OCI-LY7 (cell line): ENCODE results near the gene FCHSD2. TPM values are rescaled to one million over a fixed set of nuclear protein-coding genes. Genes with fewer than 3 reads are reported as not detected.

Experiments
- BruUV-seq: library from RNA; stranded (reverse); fragments of 400-500 nt; replicated peaks from 2 replicates; lab custom pipeline; 2021; lab: Mats Ljungman, UMichigan
- CTCF ChIA-PET: fragments of 300-600 bp; sonication (Branson Sonifier 250); formaldehyde crosslinking; loops from one replicate; lab custom pipeline; 2022; ENCODE audit warnings: antibody characterized with exemption; ENCODE audit not compliant: unreplicated experiment; lab: Charles Lee
- POLR2A ChIA-PET: fragments of 300-600 bp; sonication (Branson Sonifier 250); formaldehyde crosslinking; loops from one replicate; lab custom pipeline; 2022; ENCODE audit warnings: antibody characterized with exemption; lab: Charles Lee
- DNase-seq: peaks from one replicate; pipeline ENCODE4 v3.0.0-alpha.2; 2015; ENCODE audit warnings: low spot score
- H2AFZ ChIP-seq: fragments of 200-600 bp; sonication (generic), shearing (Covaris generic); 2 replicates; pipeline ENCODE4 v1.6.1; 2014; ENCODE audit warnings: mild to moderate bottlenecking, antibody characterized with exemption, low read length, moderate library complexity
- H3K27ac ChIP-seq: fragments of 200-600 bp; sonication (generic); 2 replicates; pipeline ENCODE4 v1.5.1; 2014; ENCODE audit warnings: mixed run types, low read depth, mild to moderate bottlenecking, moderate library complexity, low read length, inconsistent platforms; ENCODE audit not compliant: poor library complexity, severe bottlenecking
- H3K36me3 ChIP-seq: fragments of 200-600 bp; sonication (generic); 2 replicates; pipeline ENCODE4 v1.6.1; 2014; ENCODE audit warnings: mild to moderate bottlenecking, antibody characterized with exemption, low read length, moderate library complexity, mixed read lengths; ENCODE audit not compliant: insufficient read depth
- H3K4me1 ChIP-seq: fragments of 200-600 bp; sonication (generic); 2 replicates; pipeline ENCODE4 v1.5.1; 2014; ENCODE audit warnings: mild to moderate bottlenecking, low read length; ENCODE audit not compliant: insufficient read depth, poor library complexity, severe bottlenecking
- H3K4me2 ChIP-seq: fragments of 200-600 bp; sonication (generic); 2 replicates; pipeline ENCODE4 v1.6.1; 2014; ENCODE audit warnings: mild to moderate bottlenecking, low read length
- H3K4me3 ChIP-seq: fragments of 200-600 bp; sonication (generic); 2 replicates; pipeline ENCODE4 v1.5.1; 2014; ENCODE audit warnings: mild to moderate bottlenecking, low read depth, low read length; ENCODE audit not compliant: poor library complexity, severe bottlenecking
- H3K79me2 ChIP-seq: fragments of 200-600 bp; sonication (generic); 2 replicates; pipeline ENCODE4 v1.6.1; 2016; ENCODE audit warnings: low read depth, mild to moderate bottlenecking, low read length, moderate library complexity, mixed read lengths; ENCODE audit not compliant: insufficient read depth
- H3K9me2 ChIP-seq: fragments of 200-600 bp; sonication (generic); 2 replicates; pipeline ENCODE4 v1.6.1; 2016; ENCODE audit warnings: mild to moderate bottlenecking, low read length, mixed read lengths; ENCODE audit not compliant: insufficient read depth
- H3K9me3 ChIP-seq: fragments of 200-600 bp; sonication (generic); 2 replicates; pipeline ENCODE4 v1.6.1; 2014; ENCODE audit warnings: mild to moderate bottlenecking, mixed run types, low read length, mixed read lengths
- H4K20me1 ChIP-seq: fragments of 200-600 bp; sonication (generic); 2 replicates; pipeline ENCODE4 v1.6.1; 2014; ENCODE audit warnings: mild to moderate bottlenecking, antibody characterized with exemption, low read length, moderate library complexity, mixed read lengths; ENCODE audit not compliant: insufficient read depth
- CTCF ChIP-seq: fragments of 200-600 bp; sonication (generic); conservative IDR thresholded peaks from 2 replicates; pipeline ENCODE4 v1.5.1; 2014; ENCODE audit warnings: mild to moderate bottlenecking, antibody characterized with exemption, low read length, moderate library complexity, mixed read lengths
- EZH2phosphoT487 ChIP-seq: fragments of 200-600 bp; sonication (generic); IDR thresholded peaks from 2 replicates; pipeline ENCODE4 v1.6.1; 2018; ENCODE audit warnings: low read depth, borderline replicate concordance, mild to moderate bottlenecking, mixed run types, antibody characterized with exemption, low read length, moderate library complexity, mixed read lengths
- intact Hi-C: fragments of 100-400 bp; cut with micrococcal nuclease; formaldehyde crosslinking; loops from one replicate; pipeline ENCODE4 v1.10.0; 2022; ENCODE audit not compliant: unreplicated experiment
- total RNA-seq, 2 experiments: library from RNA; depleted of rRNA in 1 of 2; stranded (reverse); fragments of >200 nt in 1 of 2; shearing (Covaris generic) in 1 of 2; gene quantifications; 2 replicates each; pipeline ENCODE4 v1.2.3, GENCODE V29; 2014 to 2022

The FCHSD2 gene
- total RNA-seq, 2 experiments from 2014 or later = 39.0 to 147 TPM

- ChIA-PET CTCF (no interaction called here), POLR2A (no interaction called here)
- BruUV-seq = no TSS peak
- Histone ChIP-seq H3K27ac (no peak overlapping the region), H3K79me2 (peaks cover 36% of the 10 kb centered on the region; the same call in 1 of the 2 replicates), H3K4me1 (no peaks in the 10 kb centered on the region), H3K36me3 (peaks cover 48% of the 10 kb centered on the region), H3K9me3 (peaks cover 7% of the 10 kb centered on the region; the same call in 1 of the 2 replicates), H3K4me2 (no peak overlapping the region), H3K9me2 (no peaks in the 10 kb centered on the region), H3K4me3 (no peak overlapping the region), H2AFZ (no peak overlapping the region), H4K20me1 (no peaks in the 10 kb centered on the region)
- intact Hi-C loops = no loop called here
- no peak for DNase-seq
- TF ChIP-seq EZH2phosphoT487 = no peak
Observed at GRCh38 chr11:72943664-72944063, 198.5 kb downstream of the FCHSD2 start.

- H3K79me2 ChIP-seq = peaks cover 23% of the 10 kb centered on the region; the same call in 1 of the 2 replicates
- ChIA-PET POLR2A (interaction anchor here (1.2 kb wide), 1 partner anchor 24 kb away, joined by 4 read pairs; no protein-coding TSS in a partner anchor), CTCF (no interaction called here)
- H3K9me2 ChIP-seq = no peaks in the 10 kb centered on the region
- H3K27ac ChIP-seq = no peak overlapping the region
- no peak for DNase-seq
- intact Hi-C loops = no loop called here
- H4K20me1 ChIP-seq = no peaks in the 10 kb centered on the region
- H3K4me3 ChIP-seq = no peak overlapping the region
- no peak overlapping the region for H3K4me2 ChIP-seq
- H3K4me1 ChIP-seq = peaks cover 4% of the 10 kb centered on the region
- TF ChIP-seq EZH2phosphoT487 = no peak
- no peak for TF ChIP-seq CTCF
- peaks cover 7% of the 10 kb centered on the region; the same call in 1 of the 2 replicates for H3K9me3 ChIP-seq
- no peak overlapping the region for H2AFZ ChIP-seq
- no TSS peak for BruUV-seq
- peaks cover 61% of the 10 kb centered on the region for H3K36me3 ChIP-seq
Observed at GRCh38 chr11:72940417-72940816, 201.7 kb downstream of the FCHSD2 start.

- Histone ChIP-seq H2AFZ (no peak overlapping the region), H3K4me2 (no peak overlapping the region), H3K9me2 (no peaks in the 10 kb centered on the region), H3K27ac (no peak overlapping the region), H3K9me3 (peaks cover 7% of the 10 kb centered on the region; the same call in 1 of the 2 replicates), H3K4me3 (no peak overlapping the region), H3K79me2 (peaks cover 30% of the 10 kb centered on the region; the same call in 1 of the 2 replicates), H3K36me3 (peaks cover 72% of the 10 kb centered on the region), H3K4me1 (peaks cover 4% of the 10 kb centered on the region), H4K20me1 (no peaks in the 10 kb centered on the region)
- intact Hi-C loops = no loop called here
- ChIA-PET CTCF (no interaction called here), POLR2A (interaction anchor here (0.7 kb wide), 1 partner anchor 539 kb away, joined by 10 read pairs; no protein-coding TSS in a partner anchor)
- no peak for DNase-seq
- BruUV-seq = no TSS peak
- TF ChIP-seq CTCF (no peak), EZH2phosphoT487 (no peak)
Observed at GRCh38 chr11:72939031-72939430, 203.1 kb downstream of the FCHSD2 start.
